Right renal pelvis (tissue), 4 donors: ENCODE measurements around the gene TRH. TPM values are rescaled to one million over a fixed set of nuclear protein-coding genes. Genes with fewer than 3 reads are reported as not detected.
"Not testable (repeated sequence)": the region's sequence is repeated elsewhere in the genome, so short reads cannot be mapped to it uniquely, and the experiment has no call there.

ENCODE experiments used
- DNase-seq, 4 donors: peaks; one replicate each; pipeline ENCODE4 v3.0.0-alpha.2; 2013; ENCODE audit warnings: low read depth in 4 of 4, low spot score in 3 of 4, missing footprints in 1 of 4
- polyA plus RNA-seq, 4 donors: library from polyadenylated mRNA; unstranded; fragments of 120-200 nt; gene quantifications; one replicate each; pipeline ENCODE4 v1.2.1, GENCODE V29; 2013; ENCODE audit not compliant: insufficient read length in 4 of 4

TRH gene
- polyA plus RNA-seq, 4 donors, result 0.28 to 0.99 (median 0.41) TPM

DNA sequence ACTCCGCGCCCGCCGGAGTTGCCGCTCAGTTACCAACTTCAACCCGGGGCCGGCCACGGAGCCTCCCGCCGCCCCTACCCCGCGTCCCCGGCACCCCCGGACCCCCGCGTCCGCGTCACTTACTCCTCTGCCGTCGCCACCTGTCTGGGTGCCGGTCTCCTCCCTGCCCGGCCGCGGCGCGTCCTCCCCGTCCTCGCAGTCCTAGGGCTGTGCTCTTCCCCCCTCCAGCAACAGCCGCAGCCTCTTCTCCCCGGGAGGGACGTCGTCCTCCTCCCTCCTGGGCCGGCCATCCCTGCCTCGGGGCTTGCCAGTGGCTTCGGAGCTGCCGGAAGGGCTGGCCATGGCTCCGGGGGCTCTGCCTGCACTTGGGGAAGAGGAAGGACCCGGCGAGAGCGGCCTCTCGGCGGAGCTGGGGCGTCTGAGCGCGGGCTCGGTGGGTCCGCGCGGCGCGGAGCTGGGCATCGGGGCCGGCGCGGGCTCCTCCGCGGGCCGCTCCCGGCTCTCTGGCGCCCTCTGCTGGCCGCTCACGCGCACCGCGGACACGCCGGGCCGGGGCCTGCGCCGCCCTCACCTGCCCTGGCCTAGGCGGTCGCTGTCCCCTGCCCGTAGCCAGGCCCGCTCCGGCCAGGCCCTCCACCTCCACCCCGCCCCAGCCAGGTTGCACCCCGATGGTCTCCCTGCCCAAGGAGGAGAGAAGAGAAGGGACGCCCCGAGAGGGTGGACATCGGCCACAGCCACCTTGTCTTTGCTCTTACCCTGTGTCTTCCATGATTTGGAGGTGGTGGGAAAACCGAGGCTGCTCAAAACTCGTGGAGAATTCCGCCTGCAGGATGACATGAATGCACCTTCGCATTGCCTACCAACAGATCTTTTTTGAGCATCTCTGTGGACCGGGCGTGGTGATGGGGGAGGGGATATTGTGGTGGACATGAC is 28.4 kb downstream of the TRH start:
- DNase-seq, result peak; percentile 13 to 35 (median 30)

DNA sequence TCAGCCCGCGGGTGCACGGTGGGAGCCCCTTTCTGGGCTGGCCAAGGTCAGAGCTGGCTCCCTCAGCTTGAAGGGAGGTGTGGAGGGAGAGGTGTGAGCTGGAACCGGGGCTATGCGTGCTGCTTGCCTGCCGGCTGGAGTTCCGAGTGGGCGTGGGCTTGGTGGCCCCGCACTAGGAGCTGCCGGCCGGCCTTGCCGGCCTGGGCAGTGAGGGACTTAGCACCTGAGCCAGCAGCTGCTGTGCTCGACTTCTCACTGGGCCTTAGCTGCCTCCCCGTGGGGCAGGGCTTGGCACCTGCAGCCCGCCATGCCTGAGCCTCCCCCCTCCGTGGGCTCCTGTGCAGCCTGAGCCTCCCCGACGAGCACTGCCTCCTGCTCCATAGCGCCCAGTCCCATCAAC is 36.0 kb downstream of the TRH start:
- DNase-seq, result no peak

DNA sequence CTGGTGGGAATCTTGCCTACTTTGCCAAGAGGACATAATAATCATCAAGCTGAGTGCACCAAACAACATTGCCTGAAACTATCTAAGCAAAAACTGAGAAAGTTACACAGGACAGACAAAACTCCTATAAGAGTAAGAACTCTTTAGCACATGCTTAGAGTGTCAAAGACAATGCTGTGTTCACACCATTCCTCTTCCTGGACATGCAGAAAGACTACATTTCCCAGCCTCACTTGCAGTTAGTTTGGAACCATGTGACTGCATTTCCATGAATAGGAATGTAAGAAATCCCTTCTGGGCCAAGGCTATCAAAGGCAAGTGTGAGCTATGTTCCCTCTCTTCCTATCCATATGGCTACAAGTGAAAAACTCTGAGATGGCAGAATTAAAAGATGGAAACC is 37.6 kb downstream of the TRH start:
- DNase-seq, result not testable (repeated sequence)

DNA sequence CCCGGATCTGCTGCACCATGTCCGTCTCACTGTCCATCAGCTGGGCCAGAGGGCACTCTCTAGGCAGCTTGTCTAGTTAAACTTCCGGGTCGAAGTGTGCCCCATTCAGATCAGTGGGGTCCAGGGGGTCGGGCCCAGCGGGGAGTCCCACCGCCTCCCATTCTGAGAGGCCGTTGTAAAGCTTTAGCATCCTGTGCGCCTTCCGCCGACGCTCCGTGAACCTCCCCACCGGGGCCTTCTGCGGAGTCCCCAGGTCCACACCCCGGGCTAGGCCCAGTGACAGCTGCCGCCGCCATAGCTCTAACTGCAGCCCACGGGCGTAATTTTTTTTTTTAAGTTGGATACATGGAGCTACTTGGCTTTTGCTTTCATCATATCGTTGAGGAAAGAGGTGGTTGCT is 38.7 kb downstream of the TRH start:
- not testable (repeated sequence) for DNase-seq

DNA sequence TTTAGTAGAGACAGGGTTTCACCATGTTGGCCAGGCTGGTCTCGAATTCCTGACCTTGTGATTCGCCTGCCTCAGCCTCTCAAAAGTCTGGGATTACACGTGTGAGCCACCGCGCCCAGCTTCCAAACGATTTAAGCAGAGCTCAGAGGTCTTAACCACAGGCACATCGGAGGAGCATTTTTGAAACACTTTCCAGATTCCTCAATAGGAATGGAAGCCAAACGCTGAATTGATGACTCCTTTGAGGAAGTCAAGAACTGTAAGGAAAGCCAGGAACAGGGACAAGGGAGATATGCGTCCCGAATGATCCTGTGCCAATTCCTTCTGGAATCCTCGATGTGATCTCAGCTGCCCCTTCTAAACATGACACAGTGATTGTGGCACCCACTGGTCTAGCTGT is 40.0 kb downstream of the TRH start:
- DNase-seq, result no peak

DNA sequence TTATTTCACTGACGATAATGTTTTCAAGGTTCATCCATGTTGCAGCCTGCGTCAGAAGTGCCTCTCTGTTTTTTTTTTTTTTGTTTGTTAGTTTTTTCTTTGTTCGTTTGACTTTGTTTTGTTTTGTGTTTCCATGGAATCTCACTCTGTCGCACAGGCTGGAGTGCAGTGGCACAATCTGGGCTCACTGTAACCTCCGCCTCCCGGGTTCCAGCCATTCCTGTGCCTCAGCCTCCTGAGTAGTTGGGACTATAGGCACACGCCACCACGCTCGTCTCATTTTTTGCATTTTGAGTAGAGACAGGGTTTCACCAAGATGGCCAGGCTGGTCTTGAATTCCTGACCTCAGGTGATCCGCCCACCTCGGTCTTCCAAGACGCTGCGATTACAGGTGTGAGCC is 43.1 kb downstream of the TRH start:
- DNase-seq, result not testable (repeated sequence)

DNA sequence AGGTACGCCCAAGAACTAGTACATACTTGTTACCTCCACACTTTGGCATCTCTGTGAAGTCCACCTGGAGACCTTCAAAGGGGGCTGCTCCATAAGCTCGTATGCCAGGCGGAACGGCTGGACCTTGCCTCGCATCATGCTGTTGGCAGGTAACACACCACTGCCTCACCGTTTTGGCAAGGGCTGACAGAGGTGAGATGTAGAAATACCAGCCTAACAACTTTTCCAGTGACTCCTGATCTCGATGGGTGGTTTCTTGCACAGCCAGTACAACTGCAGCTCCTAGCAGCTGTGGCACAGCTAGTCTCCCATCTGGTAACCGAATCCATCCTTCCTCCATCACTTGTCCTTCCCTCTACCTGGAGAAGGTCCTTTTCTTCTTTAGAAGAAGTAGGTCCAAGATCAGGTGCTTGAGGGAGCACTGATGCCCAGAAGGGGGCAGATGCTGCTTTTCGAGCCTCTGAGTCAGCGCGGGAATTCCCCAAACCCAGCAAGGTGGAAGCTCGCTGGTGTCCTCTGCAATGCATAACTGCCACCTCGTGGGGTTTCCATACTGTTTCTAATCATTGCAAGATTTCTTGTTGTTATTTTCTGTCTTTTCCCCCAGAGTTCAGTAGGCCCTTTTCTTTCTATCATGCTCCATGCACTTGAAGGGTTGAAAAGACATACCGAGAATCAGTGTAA is 51.8 kb downstream of the TRH start:
- DNase-seq, result not testable (repeated sequence)

DNA sequence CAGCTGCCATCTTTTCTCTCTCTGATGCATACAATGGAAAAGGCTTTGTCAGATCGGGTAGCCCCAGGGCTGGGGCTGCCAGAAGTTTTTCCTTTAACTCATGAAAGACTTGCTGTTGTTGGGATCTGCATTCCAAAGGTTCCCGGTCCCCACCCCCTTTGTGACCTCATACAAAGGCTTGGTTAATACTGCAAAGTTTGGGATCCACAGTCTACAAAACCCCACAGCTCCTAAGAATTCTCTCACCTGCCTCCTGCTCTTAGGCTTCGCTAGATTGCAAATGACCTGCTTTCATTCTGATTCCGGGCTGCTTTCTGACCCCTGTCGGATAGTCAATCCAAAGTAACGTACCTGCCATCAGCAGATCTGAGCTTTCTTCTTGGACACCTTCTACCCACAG is 52.9 kb downstream of the TRH start:
- not testable (repeated sequence) for DNase-seq

Other genes starting within 250 kb of the TRH start
- gene TMCC1, start 81.0 kb upstream of the TRH start, polyA plus RNA-seq, result 10 to 100 TPM; 24.5 to 27.6 (median 26.3) TPM
- gene ALG1L2, start 107.1 kb downstream of the TRH start, polyA plus RNA-seq, result 1 to 10 TPM; 1.5 to 2.1 (median 1.7) TPM